Measurements from ENCODE around the gene TENM3.

TENM3 gene

GRCh38 chr4:182255441-182256190, 12.4 kb downstream of the TENM3 start:
- DNase-seq: no peak

- DNase-seq: no peak
Measured at GRCh38 chr4:182257016-182257415, 13.8 kb downstream of the TENM3 start.

GRCh38 chr4:182257503-182257902, 14.3 kb downstream of the TENM3 start:
- no peak for DNase-seq

GRCh38 chr4:182258441-182259000, 15.3 kb downstream of the TENM3 start:
- DNase-seq: no peak

GRCh38 chr4:182261651-182262223, 18.5 kb downstream of the TENM3 start:
- DNase-seq: no peak

GRCh38 chr4:182263562-182263961, 20.4 kb downstream of the TENM3 start:
- DNase-seq: no peak

- no peak for DNase-seq
Measured at GRCh38 chr4:182264139-182264752, 21.0 kb downstream of the TENM3 start.

- peak in 1 of 2 experiments; percentile 4 for DNase-seq
Measured at GRCh38 chr4:182265881-182266280, 22.7 kb downstream of the TENM3 start.

- no peak for DNase-seq
Measured at GRCh38 chr4:182267048-182267447, 23.8 kb downstream of the TENM3 start.

GRCh38 chr4:182268966-182269365, 25.8 kb downstream of the TENM3 start:
- DNase-seq: no peak

- no peak for DNase-seq
Measured at GRCh38 chr4:182271731-182272130, 28.5 kb downstream of the TENM3 start.

- no peak for DNase-seq
Measured at GRCh38 chr4:182272151-182272550, 28.9 kb downstream of the TENM3 start.

GRCh38 chr4:182273191-182273935, 30.2 kb downstream of the TENM3 start:
- no peak for DNase-seq

GRCh38 chr4:182276210-182277109, 33.3 kb downstream of the TENM3 start:
- no peak for DNase-seq

GRCh38 chr4:182277377-182277776, 34.2 kb downstream of the TENM3 start:
- DNase-seq: no peak

- DNase-seq: no peak
Measured at GRCh38 chr4:182278729-182279128, 35.5 kb downstream of the TENM3 start.

- no peak for DNase-seq
Measured at GRCh38 chr4:182280436-182281111, 37.4 kb downstream of the TENM3 start.

- no peak for DNase-seq
Measured at GRCh38 chr4:182286035-182286434, 42.8 kb downstream of the TENM3 start.

GRCh38 chr4:182286931-182287330, 43.7 kb downstream of the TENM3 start:
- no peak for DNase-seq

- no peak for DNase-seq
Measured at GRCh38 chr4:182288534-182288933, 45.3 kb downstream of the TENM3 start.

- DNase-seq: no peak
Measured at GRCh38 chr4:182289809-182290208, 46.6 kb downstream of the TENM3 start.

- no peak for DNase-seq
Measured at GRCh38 chr4:182291175-182291574, 48.0 kb downstream of the TENM3 start.

Data from Kasumi-1 (cell line).